ENCODE measurements around the gene PSMC3.

The PSMC3 gene

DNA sequence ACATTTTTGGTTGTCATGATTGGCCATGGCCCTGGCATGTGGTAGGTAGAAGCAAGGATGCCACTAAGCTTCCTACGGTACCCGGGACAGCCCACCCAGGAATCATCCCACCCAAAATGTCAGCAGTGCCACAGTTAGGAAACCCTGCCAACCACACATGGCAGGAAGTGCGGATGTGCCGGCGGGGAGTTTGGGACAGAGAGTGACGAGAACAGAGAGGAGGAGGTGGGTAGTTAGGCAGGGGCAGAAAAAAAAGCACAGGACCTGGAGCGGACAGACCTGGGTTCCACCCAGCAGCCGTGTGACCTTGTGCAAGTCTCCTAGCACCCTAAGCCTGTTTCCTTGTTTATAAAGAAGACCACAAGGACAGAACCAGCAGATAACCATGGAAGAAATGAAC is 51.2 kb downstream of the PSMC3 start:
- no peak for DNase-seq

DNA sequence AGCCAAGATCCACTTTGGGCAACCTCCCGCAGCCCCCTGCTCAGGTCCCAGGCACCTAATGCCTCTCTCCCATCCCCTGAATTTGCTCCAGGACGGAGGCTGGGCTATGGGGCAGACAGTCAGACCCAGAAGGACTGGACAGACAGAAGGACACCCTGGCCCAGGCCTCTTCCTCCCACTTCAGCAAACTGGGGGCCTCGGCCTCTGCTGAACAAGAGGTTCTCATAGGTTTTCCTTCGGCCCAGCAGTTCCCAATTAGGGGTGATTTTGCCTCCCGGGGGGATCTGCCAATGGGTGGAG is 51.6 kb downstream of the PSMC3 start:
- DNase-seq, result no peak

DNA sequence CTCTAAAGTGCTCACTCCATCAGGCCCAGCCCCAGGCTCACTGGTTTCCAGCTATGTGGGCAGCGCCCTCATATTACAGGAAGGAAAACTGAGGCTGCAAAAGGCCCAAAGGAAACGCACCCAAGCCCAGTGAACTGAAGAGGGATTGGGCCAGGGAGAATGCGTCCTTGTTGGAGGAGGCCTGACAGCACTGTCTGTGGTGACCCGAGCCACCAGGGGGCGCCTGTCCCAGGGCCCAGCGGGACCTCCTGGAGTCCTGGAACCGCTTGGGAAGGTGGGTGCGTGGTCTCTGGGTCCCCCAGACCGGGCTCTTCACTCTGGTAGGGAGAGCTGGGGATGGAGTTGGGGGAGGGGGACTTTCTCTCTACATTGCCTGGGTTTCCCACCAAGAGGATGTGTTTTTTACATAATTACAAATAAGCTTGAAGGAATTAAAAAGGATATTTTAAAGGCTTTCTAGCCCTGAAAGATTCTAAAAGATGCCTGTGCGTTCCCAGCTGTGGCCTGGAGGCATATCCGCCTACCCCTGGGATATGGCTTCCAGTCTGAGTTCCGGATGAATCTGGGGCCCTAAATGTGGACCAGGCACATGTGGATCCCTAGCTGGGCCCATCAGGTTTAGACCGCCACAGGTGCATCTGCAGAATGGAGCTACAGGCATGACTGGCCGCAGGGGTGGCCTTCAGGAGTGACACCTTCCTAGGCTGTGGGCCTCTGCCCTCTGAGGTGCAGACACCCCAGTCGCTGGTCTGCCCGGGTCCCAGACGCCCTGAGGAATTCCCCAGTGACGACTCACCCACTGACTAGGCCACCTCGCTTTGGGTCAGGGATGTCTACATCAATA is 52.1 kb downstream of the PSMC3 start:
- DNase-seq, result peak; percentile 89

DNA sequence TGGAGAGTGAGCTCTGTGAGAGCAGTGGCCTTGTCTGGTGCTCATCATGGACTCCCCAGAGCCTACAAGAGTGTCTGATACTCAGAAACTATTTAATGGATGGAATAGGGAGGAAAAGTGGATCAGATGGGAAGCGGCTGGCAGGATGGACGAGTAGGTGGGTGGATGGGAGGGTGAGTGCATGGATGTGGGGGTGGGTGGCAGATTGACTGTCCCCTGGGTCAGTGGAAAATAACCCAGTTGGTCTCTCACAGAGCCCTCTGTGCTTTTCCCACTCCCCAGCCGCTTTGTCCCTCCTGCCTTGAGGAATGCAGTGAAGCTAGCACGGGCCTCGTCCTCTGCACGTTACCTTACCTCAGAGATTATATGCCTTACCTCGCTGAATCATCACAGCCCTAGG is 53.8 kb downstream of the PSMC3 start:
- no peak for DNase-seq

DNA sequence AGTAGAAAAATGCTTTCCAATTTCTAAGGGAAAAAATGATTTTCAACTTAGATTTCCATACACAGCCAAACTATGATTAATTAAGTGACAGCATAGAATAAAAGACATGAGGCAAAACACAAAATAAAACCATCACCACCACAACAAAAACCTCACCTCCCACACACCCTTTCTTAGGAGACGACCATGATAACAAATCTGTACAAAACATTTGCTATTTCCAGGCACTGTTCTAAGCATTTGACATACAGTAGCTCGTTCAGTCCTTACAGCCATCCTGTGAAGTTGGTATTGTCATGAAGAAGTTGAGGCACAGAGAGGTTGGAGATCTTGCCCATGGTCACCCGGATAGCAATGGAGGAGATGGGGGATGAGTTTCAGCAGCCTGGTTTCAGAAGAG is 56.6 kb downstream of the PSMC3 start:
- no peak for DNase-seq
